ENCODE measurements around the gene GGT6.

The GGT6 gene

GRCh38 chr17:4543557-4544026, 16.8 kb downstream of the GGT6 start:
- TF ChIP-seq EZH2phosphoT487 (IDR thresholded peaks at IDR 0.05; ENCODE audit: borderline replicate concordance), result no peak
- TF ChIP-seq CTCF (conservative IDR thresholded peaks at IDR 0.05; ENCODE audit: low read length), result no peak
- H3K36me3 ChIP-seq (ENCODE audit: insufficient read depth, low read length), result peaks cover 19% of the 10 kb centered on the region; the same call in 1 of the 2 replicates
- no peaks in the 10 kb centered on the region for H3K9me2 ChIP-seq (replicated peaks; ENCODE audit: low read depth, low read length)

GRCh38 chr17:4542726-4543191, 17.6 kb downstream of the GGT6 start:
- Histone ChIP-seq H3K4me2 (ENCODE audit: low read depth, low read length, poor library complexity, severe bottlenecking) (no peak overlapping the region), H3K9ac (ENCODE audit: low read depth, low read length, poor library complexity, severe bottlenecking) (no peak overlapping the region), H2AFZ (ENCODE audit: low read length) (no peak overlapping the region), H3K36me3 (ENCODE audit: insufficient read depth, low read length) (peaks cover 14% of the 10 kb centered on the region; the same call in 1 of the 2 replicates), H4K20me1 (ENCODE audit: insufficient read depth, low read length, poor library complexity, severe bottlenecking) (no peaks in the 10 kb centered on the region), H3K79me2 (ENCODE audit: insufficient read depth, low read length) (no peaks in the 10 kb centered on the region), H3K9me2 (replicated peaks; ENCODE audit: low read depth, low read length) (no peaks in the 10 kb centered on the region), H3K4me1 (ENCODE audit: insufficient read depth, low read length, poor library complexity, severe bottlenecking) (no peaks in the 10 kb centered on the region), H3K9me3 (ENCODE audit: insufficient read depth, low read depth, low read length) (no peaks in the 10 kb centered on the region), H3F3A (ENCODE audit: low read depth) (no peaks in the 10 kb centered on the region), H3K27me3 (ENCODE audit: insufficient read depth, low read length, poor library complexity, severe bottlenecking) (no peaks in the 10 kb centered on the region), H3K4me3 (ENCODE audit: low read length, poor library complexity, severe bottlenecking) (no peak overlapping the region)
- TF ChIP-seq EZH2phosphoT487 (IDR thresholded peaks at IDR 0.05; ENCODE audit: borderline replicate concordance) (no peak), CTCF (conservative IDR thresholded peaks at IDR 0.05; ENCODE audit: low read length) (no peak)

More at GRCh38 chr17:4543557-4544026, 16.8 kb downstream of the GGT6 start:
- Histone ChIP-seq H3K9ac (ENCODE audit: low read depth, low read length, poor library complexity, severe bottlenecking) (no peak overlapping the region), H3F3A (ENCODE audit: low read depth) (no peaks in the 10 kb centered on the region), H4K20me1 (ENCODE audit: insufficient read depth, low read length, poor library complexity, severe bottlenecking) (no peaks in the 10 kb centered on the region), H3K4me1 (ENCODE audit: insufficient read depth, low read length, poor library complexity, severe bottlenecking) (no peaks in the 10 kb centered on the region), H2AFZ (ENCODE audit: low read length) (no peak overlapping the region), H3K4me2 (ENCODE audit: low read depth, low read length, poor library complexity, severe bottlenecking) (no peak overlapping the region), H3K9me3 (ENCODE audit: insufficient read depth, low read depth, low read length) (no peaks in the 10 kb centered on the region), H3K27me3 (ENCODE audit: insufficient read depth, low read length, poor library complexity, severe bottlenecking) (no peaks in the 10 kb centered on the region), H3K79me2 (ENCODE audit: insufficient read depth, low read length) (no peaks in the 10 kb centered on the region), H3K4me3 (ENCODE audit: low read length, poor library complexity, severe bottlenecking) (no peak overlapping the region)

GRCh38 chr17:4542003-4542725, 18.2 kb downstream of the GGT6 start:
- H3K4me2 ChIP-seq (ENCODE audit: low read depth, low read length, poor library complexity, severe bottlenecking), result no peak overlapping the region
- no peaks in the 10 kb centered on the region for H3K27me3 ChIP-seq (ENCODE audit: insufficient read depth, low read length, poor library complexity, severe bottlenecking)
- TF ChIP-seq EZH2phosphoT487 (IDR thresholded peaks at IDR 0.05; ENCODE audit: borderline replicate concordance) (no peak), CTCF (conservative IDR thresholded peaks at IDR 0.05; ENCODE audit: low read length) (no peak)
- H3F3A ChIP-seq (ENCODE audit: low read depth), result no peaks in the 10 kb centered on the region
- no peaks in the 10 kb centered on the region for H3K4me1 ChIP-seq (ENCODE audit: insufficient read depth, low read length, poor library complexity, severe bottlenecking)
- H2AFZ ChIP-seq (ENCODE audit: low read length), result no peak overlapping the region
- no peaks in the 10 kb centered on the region for H3K79me2 ChIP-seq (ENCODE audit: insufficient read depth, low read length)
- peaks cover 13% of the 10 kb centered on the region; the same call in 1 of the 2 replicates for H3K36me3 ChIP-seq (ENCODE audit: insufficient read depth, low read length)
- H3K9me2 ChIP-seq (replicated peaks; ENCODE audit: low read depth, low read length), result no peaks in the 10 kb centered on the region
- H4K20me1 ChIP-seq (ENCODE audit: insufficient read depth, low read length, poor library complexity, severe bottlenecking), result no peaks in the 10 kb centered on the region
- H3K9ac ChIP-seq (ENCODE audit: low read depth, low read length, poor library complexity, severe bottlenecking), result no peak overlapping the region
- H3K4me3 ChIP-seq (ENCODE audit: low read length, poor library complexity, severe bottlenecking), result no peak overlapping the region
- no peaks in the 10 kb centered on the region for H3K9me3 ChIP-seq (ENCODE audit: insufficient read depth, low read depth, low read length)
